ENCODE results near the gene PELI3.
"Not testable (repeated sequence)": the region's sequence is repeated elsewhere in the genome, so short reads cannot be mapped to it uniquely, and the experiment has no call there.

Gene PELI3

GRCh38 chr11:66454247-66454646 is 12.5 kb upstream of the PELI3 start:
- no peak overlapping the region for H3K4me3 ChIP-seq (ENCODE audit: low read depth, low read length)
- TF ChIP-seq CTCF (IDR thresholded peaks at IDR 0.05; ENCODE audit: borderline replicate concordance, insufficient read depth, low read depth, low read length), result no peak

- no peak for TF ChIP-seq CTCF (IDR thresholded peaks at IDR 0.05; ENCODE audit: borderline replicate concordance, insufficient read depth, low read depth, low read length)
- no peak overlapping the region for H3K4me3 ChIP-seq (ENCODE audit: low read depth, low read length)
These were observed 11.9 kb upstream of the PELI3 start for GRCh38 chr11:66454828-66455227.

- H3K4me3 ChIP-seq (ENCODE audit: low read depth, low read length), result no peak overlapping the region
- TF ChIP-seq CTCF (IDR thresholded peaks at IDR 0.05; ENCODE audit: borderline replicate concordance, insufficient read depth, low read depth, low read length), result no peak
These were observed 8.9 kb upstream of the PELI3 start for GRCh38 chr11:66457826-66458225.

- no peak overlapping the region for H3K4me3 ChIP-seq (ENCODE audit: low read depth, low read length)
- TF ChIP-seq CTCF (IDR thresholded peaks at IDR 0.05; ENCODE audit: borderline replicate concordance, insufficient read depth, low read depth, low read length), result no peak
These were observed 7.4 kb upstream of the PELI3 start for GRCh38 chr11:66459138-66459778.

- TF ChIP-seq CTCF (IDR thresholded peaks at IDR 0.05; ENCODE audit: borderline replicate concordance, insufficient read depth, low read depth, low read length), result no peak
- H3K4me3 ChIP-seq (ENCODE audit: low read depth, low read length), result no peak overlapping the region
These were observed 4.7 kb upstream of the PELI3 start for GRCh38 chr11:66462010-66462409.

- no peak overlapping the region for H3K4me3 ChIP-seq (ENCODE audit: low read depth, low read length)
- no peak for TF ChIP-seq CTCF (IDR thresholded peaks at IDR 0.05; ENCODE audit: borderline replicate concordance, insufficient read depth, low read depth, low read length)
These were observed 3.8 kb upstream of the PELI3 start for GRCh38 chr11:66462911-66463310.

- H3K4me3 ChIP-seq (ENCODE audit: low read depth, low read length), result not testable (repeated sequence)
These were observed 2.6 kb upstream of the PELI3 start for GRCh38 chr11:66464116-66464515.

- no peak for TF ChIP-seq CTCF (IDR thresholded peaks at IDR 0.05; ENCODE audit: borderline replicate concordance, insufficient read depth, low read depth, low read length)
These were observed 1.8 kb upstream of the PELI3 start for GRCh38 chr11:66464916-66465315.

More at GRCh38 chr11:66464916-66465315, 1.8 kb upstream of the PELI3 start:
- H3K4me3 ChIP-seq (ENCODE audit: low read depth, low read length), result no peak overlapping the region
